ENCODE measurements around the gene CAMKMT.

The CAMKMT gene

GRCh38 chr2:44477657-44478414, 116.1 kb downstream of the CAMKMT start:
- no peak overlapping the region for H3K4me3 ChIP-seq (ENCODE audit: low read depth, low read length)
- no peak for TF ChIP-seq CTCF (IDR thresholded peaks at IDR 0.05; ENCODE audit: low read depth, low read length)

DNA sequence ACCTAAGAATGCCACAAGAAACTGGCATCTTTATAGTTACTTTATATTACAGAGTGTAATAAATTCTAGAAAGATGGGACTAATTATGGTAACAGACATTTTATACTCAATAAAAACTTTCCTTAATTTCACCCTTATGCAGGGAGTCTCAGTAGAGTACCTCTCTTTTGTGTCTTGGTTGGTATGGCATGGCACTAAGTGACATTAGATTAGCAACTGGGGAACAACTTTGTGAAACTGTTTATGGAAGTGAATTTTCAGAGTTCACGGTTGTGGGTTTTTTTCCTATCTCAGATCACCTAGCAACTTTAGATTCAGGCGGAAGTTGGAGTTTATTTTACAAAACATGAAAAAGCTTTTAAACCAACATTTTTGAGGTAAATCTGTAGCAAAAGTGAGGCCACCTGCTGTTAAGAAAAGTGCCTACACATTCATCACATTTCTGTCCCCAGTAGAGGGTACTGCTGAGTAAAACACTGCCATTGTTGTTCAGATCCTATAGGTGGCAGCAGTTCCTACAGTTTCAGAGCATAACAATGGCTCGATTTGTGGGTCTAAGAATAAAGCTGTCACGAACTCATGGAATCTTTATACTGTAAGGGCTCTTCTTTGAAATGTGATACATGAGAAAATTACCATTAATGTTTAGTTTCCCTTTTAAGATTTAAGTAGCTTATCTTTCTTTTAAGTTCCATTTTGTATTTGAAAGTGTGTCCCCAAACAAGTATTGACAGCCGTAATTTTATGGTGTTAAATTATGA, 117.6 kb downstream of the CAMKMT start:
- peak; percentile 99 for TF ChIP-seq CTCF (IDR thresholded peaks at IDR 0.05; ENCODE audit: low read depth, low read length)
- no peak overlapping the region for H3K4me3 ChIP-seq (ENCODE audit: low read depth, low read length)

DNA sequence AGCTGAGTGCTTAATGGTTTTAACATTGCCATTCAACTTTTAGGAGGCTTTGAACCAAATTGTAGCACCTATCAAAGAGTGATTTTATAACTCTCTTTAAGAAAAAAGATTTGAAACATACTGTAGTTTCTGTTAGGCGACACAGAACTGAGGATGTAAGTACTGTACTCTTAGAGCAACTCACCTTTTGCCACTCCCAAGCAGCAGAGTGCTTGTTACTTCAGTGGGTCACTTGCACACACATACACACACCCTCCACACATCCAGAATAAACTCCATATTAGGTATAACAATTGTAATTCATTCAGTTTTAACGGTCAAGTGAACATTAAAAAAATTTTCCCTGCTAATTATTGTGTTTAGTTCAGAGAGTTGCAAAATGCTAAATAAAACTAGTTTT, 118.3 kb downstream of the CAMKMT start:
- no peak for TF ChIP-seq CTCF (IDR thresholded peaks at IDR 0.05; ENCODE audit: low read depth, low read length)
- H3K4me3 ChIP-seq (ENCODE audit: low read depth, low read length): no peak overlapping the region

- TF ChIP-seq CTCF (IDR thresholded peaks at IDR 0.05; ENCODE audit: low read depth, low read length): no peak
- H3K4me3 ChIP-seq (ENCODE audit: low read depth, low read length): no peak overlapping the region
Measured at GRCh38 chr2:44487052-44487451, 125.3 kb downstream of the CAMKMT start.

DNA sequence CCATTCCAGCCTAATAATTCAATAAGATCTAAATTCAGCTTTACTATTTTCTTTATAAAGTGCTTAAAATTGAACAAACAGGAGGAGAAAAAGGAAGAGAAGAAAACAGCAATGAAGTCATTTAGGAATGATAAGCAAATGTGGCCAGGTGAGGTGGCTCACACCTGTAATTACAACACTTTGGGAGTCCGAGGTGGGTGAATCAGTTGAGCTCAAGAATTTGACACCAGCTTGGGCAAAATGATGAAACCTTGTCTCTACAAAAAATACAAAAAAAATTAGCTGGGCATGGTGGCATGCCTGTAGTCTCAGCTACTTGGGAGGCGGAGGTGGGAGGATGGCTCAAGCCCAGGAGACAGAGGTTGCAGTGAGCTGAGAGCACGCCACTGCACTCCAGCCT, 129.0 kb downstream of the CAMKMT start:
- no peak for TF ChIP-seq CTCF (IDR thresholded peaks at IDR 0.05; ENCODE audit: low read depth, low read length)
- no peak overlapping the region for H3K4me3 ChIP-seq (ENCODE audit: low read depth, low read length)

GRCh38 chr2:44494006-44494405, 132.3 kb downstream of the CAMKMT start:
- TF ChIP-seq CTCF (IDR thresholded peaks at IDR 0.05; ENCODE audit: low read depth, low read length): no peak
- H3K4me3 ChIP-seq (ENCODE audit: low read depth, low read length): no peak overlapping the region

- no peak for TF ChIP-seq CTCF (IDR thresholded peaks at IDR 0.05; ENCODE audit: low read depth, low read length)
- H3K4me3 ChIP-seq (ENCODE audit: low read depth, low read length): no peak overlapping the region
Measured at GRCh38 chr2:44495035-44495434, 133.3 kb downstream of the CAMKMT start.
